ENCODE data around the gene IRX4. TPM values are rescaled to one million over a fixed set of nuclear protein-coding genes. Genes with fewer than 3 reads are reported as not detected.
A peak's percentile ranks its signal among the peaks of the same experiment; 100 is the strongest.

The IRX4 gene
- polyA plus RNA-seq, 2 donors, result 9.3 to 15.6 TPM

DNA sequence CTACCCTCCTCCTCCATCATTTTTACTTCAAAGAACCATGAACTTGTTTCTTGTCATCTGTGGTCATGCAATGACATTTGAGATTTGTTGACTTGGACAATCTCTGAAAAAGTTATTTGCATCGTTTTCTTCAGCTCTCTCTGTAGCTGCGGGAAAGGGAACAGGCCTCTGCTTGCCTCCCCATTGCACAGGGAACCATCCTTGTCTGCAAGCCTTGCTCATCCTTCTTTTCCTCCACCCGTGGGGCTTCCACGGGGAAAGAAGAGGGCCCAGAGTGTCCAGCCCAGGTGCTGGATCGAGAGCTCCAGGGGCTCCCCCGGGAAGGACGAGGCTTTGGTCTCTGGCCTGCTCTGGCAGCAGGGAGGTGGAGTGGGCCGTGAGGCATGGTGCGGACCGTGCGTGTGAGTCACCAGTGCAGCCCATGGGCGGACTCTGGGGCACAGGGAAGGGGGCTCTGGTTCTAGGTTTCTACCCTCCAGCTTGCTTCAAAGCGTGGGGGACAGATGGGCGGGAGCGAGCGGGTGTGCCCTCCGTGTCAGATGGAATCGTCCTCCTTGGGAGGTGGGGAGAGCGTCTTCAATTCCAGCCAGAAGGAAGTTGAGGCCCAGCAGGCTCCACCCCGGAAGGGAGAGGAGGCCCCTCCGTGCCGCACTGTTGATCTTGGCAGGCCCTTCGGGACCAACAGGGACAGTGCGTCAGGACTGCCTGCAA lies 6.0 kb upstream of the IRX4 start:
- Histone ChIP-seq H3K4me3 (ENCODE audit: low read depth in 1 of 2, low read length in 2 of 2) (no peak overlapping the region), H3K27me3 (ENCODE audit: control insufficient read depth in 1 of 2, insufficient read depth in 2 of 2, low read length in 2 of 2) (peaks cover 0 to 2% of the 10 kb centered on the region in 2 donors), H3K9me3 (ENCODE audit: control insufficient read depth in 2 of 2, insufficient read depth in 1 of 2, low read depth in 1 of 2, low read length in 1 of 2) (no peaks in the 10 kb centered on the region), H3K27ac (ENCODE audit: low read depth in 2 of 2, low read length in 1 of 2) (peak overlapping the region in 1 of 2 donors; percentile 77), H3K36me3 (ENCODE audit: control insufficient read depth in 2 of 2, insufficient read depth in 2 of 2, low read length in 1 of 2) (no peaks in the 10 kb centered on the region), H3K4me1 (ENCODE audit: control insufficient read depth in 2 of 2, insufficient read depth in 2 of 2, low read length in 1 of 2) (peaks cover 0 to 12% of the 10 kb centered on the region in 2 donors)
- 51 to 56% methylated on average over 24 of the region's 24 CpGs for WGBS, 2 donors

DNA sequence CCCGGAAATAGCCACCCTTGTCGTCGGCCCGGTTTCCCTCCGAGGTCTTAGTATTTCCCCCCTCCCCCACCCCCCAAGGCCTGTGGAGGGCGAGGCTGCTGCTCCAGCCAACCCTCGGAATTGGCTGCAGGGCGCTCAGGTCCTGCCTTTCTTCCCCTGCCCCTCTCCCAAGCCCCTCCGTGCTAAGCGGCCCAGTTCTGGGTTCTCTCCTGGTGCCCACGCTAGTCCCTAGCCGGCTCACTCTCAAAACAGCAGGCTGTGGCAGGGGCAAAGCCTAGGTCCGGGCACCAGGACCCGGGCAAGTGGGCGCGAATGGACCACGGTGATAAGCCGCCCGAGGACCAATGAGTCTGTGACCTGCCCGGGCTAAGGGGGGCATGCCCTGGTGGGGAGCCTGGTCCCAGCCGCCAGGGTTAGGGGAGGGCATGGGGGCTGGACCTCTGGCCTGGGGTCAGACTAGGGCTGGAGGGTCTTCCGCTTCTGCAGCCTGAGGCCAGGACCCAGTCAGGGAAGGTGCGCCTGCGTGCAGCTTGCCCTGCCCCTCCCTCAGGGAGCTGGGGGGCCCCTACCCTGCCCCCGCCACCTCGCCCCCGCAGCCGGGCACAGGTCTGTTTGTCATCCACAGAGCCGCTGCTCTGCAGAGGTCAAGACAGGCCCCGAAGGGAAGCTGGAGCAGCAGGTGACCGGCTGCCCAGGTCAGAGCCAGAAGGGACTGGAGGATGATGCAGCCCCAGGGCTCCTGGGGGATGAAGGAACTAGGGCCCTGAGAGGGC lies 5.0 kb upstream of the IRX4 start:
- WGBS, 2 donors, result 6 to 20% methylated on average over 24 to 31 of the region's 31 CpGs
- H3K36me3 ChIP-seq (ENCODE audit: control insufficient read depth in 2 of 2, insufficient read depth in 2 of 2, low read length in 1 of 2), result no peaks in the 10 kb centered on the region
- H3K27ac ChIP-seq (ENCODE audit: low read depth in 2 of 2, low read length in 1 of 2), result peak overlapping the region in 1 of 2 donors; percentile 77
- H3K4me1 ChIP-seq (ENCODE audit: control insufficient read depth in 2 of 2, insufficient read depth in 2 of 2, low read length in 1 of 2), result peaks cover 0 to 12% of the 10 kb centered on the region in 2 donors
- peaks cover 0 to 7% of the 10 kb centered on the region in 2 donors for H3K27me3 ChIP-seq (ENCODE audit: control insufficient read depth in 1 of 2, insufficient read depth in 2 of 2, low read length in 2 of 2)
- H3K4me3 ChIP-seq (ENCODE audit: low read depth in 1 of 2, low read length in 2 of 2), result peak overlapping the region; percentile 54 to 66
- H3K9me3 ChIP-seq (ENCODE audit: control insufficient read depth in 2 of 2, insufficient read depth in 1 of 2, low read depth in 1 of 2, low read length in 1 of 2), result no peaks in the 10 kb centered on the region

DNA sequence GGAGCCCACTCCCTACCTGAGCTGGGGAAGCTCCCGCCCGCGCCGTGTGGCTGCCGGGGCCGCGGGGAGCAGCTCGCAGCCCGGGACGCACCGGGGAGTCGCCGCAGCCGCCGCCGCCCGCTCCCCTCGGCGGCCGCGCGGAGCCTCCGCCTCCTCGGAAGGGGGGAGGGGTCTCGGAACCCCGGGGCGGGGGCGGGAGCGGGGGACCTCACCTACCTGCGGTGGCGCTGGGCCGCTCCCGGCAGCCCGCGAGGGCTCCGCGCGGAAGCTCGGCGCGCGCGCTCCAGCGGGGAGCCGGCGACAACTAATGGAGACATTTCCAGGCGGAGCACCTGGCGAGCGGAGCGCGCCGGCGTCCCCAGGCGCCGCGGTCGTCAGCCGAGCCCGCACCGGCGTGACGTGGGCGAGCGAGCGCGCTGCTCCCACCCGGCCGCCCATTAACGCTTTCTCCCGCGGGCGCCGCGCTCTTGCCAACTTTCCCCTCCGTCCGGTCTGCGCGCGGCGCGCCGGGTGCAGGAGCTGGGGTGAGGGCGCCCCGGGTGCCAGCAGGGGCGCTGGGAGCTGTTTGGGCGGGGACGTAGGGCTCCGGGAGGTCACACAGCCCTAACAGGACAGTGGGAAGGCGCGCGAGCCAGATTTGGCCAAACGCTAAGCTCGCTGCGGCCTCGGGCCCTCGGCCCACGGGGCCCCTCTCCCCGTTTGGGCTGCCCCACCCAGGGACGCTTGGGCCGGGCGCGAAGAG lies 4.3 kb upstream of the IRX4 start:
- H3K4me3 ChIP-seq (ENCODE audit: low read depth in 1 of 2, low read length in 2 of 2), result peak overlapping the region; percentile 54 to 66
- H3K9me3 ChIP-seq (ENCODE audit: control insufficient read depth in 2 of 2, insufficient read depth in 1 of 2, low read depth in 1 of 2, low read length in 1 of 2), result peaks cover 0 to 4% of the 10 kb centered on the region in 2 donors
- peaks cover 0 to 8% of the 10 kb centered on the region in 2 donors for H3K27me3 ChIP-seq (ENCODE audit: control insufficient read depth in 1 of 2, insufficient read depth in 2 of 2, low read length in 2 of 2)
- peaks cover 4 to 15% of the 10 kb centered on the region in 2 donors for H3K4me1 ChIP-seq (ENCODE audit: control insufficient read depth in 2 of 2, insufficient read depth in 2 of 2, low read length in 1 of 2)
- H3K36me3 ChIP-seq (ENCODE audit: control insufficient read depth in 2 of 2, insufficient read depth in 2 of 2, low read length in 1 of 2), result no peaks in the 10 kb centered on the region
- 2% methylated on average over 75 to 102 of the region's 102 CpGs for WGBS, 2 donors
- peak overlapping the region; percentile 25 to 77 for H3K27ac ChIP-seq (ENCODE audit: low read depth in 2 of 2, low read length in 1 of 2)

DNA sequence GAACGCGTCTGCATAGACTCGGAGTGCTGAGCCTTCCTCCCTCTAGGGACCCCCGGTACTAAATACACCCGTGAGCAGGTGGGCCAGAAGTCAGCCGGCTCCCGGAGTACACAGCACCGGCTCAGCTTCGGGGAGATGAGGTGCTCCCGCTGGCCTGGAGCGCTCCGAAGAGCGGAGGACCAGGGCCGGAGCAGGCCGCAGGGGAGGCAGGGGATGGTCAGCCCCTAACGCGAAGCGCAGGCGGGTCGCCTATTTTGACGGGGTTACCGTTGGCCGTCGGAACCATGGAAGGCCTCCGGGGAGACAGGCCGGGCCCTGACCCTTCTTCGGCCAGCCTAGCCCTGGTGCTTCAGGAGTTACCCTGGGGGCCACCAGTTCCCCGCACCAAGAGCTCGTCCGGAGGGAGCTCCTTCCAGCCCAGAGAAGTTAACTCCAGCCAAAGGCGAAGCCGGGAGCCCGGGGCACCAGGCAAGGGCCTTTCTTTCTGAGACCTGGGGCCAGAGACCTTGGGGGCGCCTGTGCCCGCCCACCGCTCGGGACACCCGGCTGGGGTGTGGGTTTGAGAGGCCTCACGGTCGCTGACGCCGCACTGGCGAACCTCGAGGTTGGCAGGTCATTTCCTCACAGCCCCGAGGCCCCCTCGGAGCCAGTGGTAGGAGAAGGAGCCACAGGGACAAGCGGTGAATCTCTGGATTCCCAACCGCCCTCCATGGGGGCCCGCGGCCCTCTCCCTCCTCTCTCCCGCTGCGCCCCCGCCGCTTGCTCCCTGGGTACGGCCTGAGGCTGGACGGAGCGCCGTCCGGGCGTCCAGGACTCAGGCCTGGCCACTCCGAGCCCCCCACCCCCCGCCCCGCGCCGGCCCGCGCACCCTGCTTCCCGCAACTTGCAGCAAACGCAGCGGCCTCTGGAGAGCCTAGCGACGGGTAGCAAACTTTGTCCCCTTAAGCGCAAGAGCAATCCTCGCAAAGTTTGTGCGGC lies 3.4 kb upstream of the IRX4 start:
- Histone ChIP-seq H3K27me3 (ENCODE audit: control insufficient read depth in 1 of 2, insufficient read depth in 2 of 2, low read length in 2 of 2) (peaks cover 0 to 10% of the 10 kb centered on the region in 2 donors), H3K36me3 (ENCODE audit: control insufficient read depth in 2 of 2, insufficient read depth in 2 of 2, low read length in 1 of 2) (no peaks in the 10 kb centered on the region), H3K4me1 (ENCODE audit: control insufficient read depth in 2 of 2, insufficient read depth in 2 of 2, low read length in 1 of 2) (peaks cover 8 to 16% of the 10 kb centered on the region in 2 donors), H3K27ac (ENCODE audit: low read depth in 2 of 2, low read length in 1 of 2) (peak overlapping the region; percentile 43 to 69), H3K9me3 (ENCODE audit: control insufficient read depth in 2 of 2, insufficient read depth in 1 of 2, low read depth in 1 of 2, low read length in 1 of 2) (peaks cover 0 to 4% of the 10 kb centered on the region in 2 donors), H3K4me3 (ENCODE audit: low read depth in 1 of 2, low read length in 2 of 2) (peak overlapping the region; percentile 54 to 66)
- 5% methylated on average over 56 to 75 of the region's 75 CpGs for WGBS, 2 donors

DNA sequence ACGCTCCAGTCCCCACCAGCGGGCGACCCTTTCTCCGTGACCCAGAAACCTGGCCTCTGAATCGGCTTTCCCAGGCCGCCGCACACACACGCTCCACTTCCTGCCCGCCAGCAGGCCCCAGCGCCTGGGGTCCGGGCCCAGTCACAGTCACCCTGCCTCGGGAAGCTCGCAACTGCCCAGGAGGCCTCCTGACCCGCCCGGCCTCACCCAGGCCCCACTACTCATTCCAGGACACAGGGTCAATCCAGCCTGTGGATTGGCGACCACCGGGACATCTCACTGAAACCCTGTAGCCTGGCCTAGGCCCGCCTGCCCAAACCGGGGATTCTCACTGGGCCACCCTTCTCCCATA lies 2.7 kb upstream of the IRX4 start:
- Histone ChIP-seq H3K4me3 (ENCODE audit: low read depth in 1 of 2, low read length in 2 of 2) (peak overlapping the region; percentile 54 to 66), H3K4me1 (ENCODE audit: control insufficient read depth in 2 of 2, insufficient read depth in 2 of 2, low read length in 1 of 2) (peaks cover 8 to 16% of the 10 kb centered on the region in 2 donors), H3K27me3 (ENCODE audit: control insufficient read depth in 1 of 2, insufficient read depth in 2 of 2, low read length in 2 of 2) (peaks cover 0 to 10% of the 10 kb centered on the region in 2 donors), H3K27ac (ENCODE audit: low read depth in 2 of 2, low read length in 1 of 2) (peak overlapping the region; percentile 43 to 69), H3K36me3 (ENCODE audit: control insufficient read depth in 2 of 2, insufficient read depth in 2 of 2, low read length in 1 of 2) (peaks cover 0 to 2% of the 10 kb centered on the region in 2 donors), H3K9me3 (ENCODE audit: control insufficient read depth in 2 of 2, insufficient read depth in 1 of 2, low read depth in 1 of 2, low read length in 1 of 2) (peaks cover 0 to 4% of the 10 kb centered on the region in 2 donors)
- 7 to 9% methylated on average over 19 of the region's 19 CpGs for WGBS, 2 donors

DNA sequence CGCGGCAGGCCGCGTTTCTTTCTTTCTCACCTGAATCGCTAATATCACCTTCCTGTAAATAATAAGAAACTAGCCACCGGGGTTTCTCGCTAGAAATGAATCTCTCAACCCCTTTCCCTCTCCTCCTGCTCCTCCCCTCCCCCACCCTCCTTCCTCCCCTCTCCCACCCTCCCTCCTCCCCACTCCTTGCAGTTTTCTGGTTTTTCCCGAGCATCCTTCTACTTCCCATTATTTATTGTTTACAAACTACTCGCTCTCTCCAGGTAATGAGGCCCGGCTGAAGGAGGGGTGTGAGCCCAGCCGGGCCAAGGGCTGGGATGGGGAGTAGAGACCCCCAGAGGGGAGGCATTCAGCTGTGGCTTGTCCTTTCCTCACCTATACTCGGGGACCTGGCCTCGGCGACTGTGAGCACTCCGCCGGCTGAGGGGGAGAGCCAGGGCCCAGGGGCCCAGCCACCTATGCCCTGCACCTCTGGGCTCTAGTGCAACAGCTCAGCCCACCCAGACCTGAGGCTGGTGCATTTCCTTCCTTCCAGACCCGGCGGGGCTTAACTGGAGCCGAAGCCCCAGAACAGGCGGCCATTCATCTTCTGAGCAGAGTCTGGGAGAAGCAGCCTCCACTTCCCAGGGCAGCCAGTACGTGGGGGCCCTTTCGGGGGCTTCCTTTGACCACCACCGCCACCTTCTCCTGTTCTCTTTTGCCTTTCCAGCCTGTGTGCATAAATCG lies 2.1 kb upstream of the IRX4 start:
- H3K4me1 ChIP-seq (ENCODE audit: control insufficient read depth in 2 of 2, insufficient read depth in 2 of 2, low read length in 1 of 2), result peaks cover 8 to 14% of the 10 kb centered on the region in 2 donors
- peaks cover 0 to 4% of the 10 kb centered on the region in 2 donors for H3K9me3 ChIP-seq (ENCODE audit: control insufficient read depth in 2 of 2, insufficient read depth in 1 of 2, low read depth in 1 of 2, low read length in 1 of 2)
- H3K27ac ChIP-seq (ENCODE audit: low read depth in 2 of 2, low read length in 1 of 2), result peak overlapping the region; percentile 23 to 69
- peak overlapping the region; percentile 54 to 66 for H3K4me3 ChIP-seq (ENCODE audit: low read depth in 1 of 2, low read length in 2 of 2)
- WGBS, 2 donors, result 6 to 11% methylated on average over 24 of the region's 24 CpGs
- H3K36me3 ChIP-seq (ENCODE audit: control insufficient read depth in 2 of 2, insufficient read depth in 2 of 2, low read length in 1 of 2), result peaks cover 0 to 2% of the 10 kb centered on the region in 2 donors
- peaks cover 0 to 10% of the 10 kb centered on the region in 2 donors for H3K27me3 ChIP-seq (ENCODE audit: control insufficient read depth in 1 of 2, insufficient read depth in 2 of 2, low read length in 2 of 2)

DNA sequence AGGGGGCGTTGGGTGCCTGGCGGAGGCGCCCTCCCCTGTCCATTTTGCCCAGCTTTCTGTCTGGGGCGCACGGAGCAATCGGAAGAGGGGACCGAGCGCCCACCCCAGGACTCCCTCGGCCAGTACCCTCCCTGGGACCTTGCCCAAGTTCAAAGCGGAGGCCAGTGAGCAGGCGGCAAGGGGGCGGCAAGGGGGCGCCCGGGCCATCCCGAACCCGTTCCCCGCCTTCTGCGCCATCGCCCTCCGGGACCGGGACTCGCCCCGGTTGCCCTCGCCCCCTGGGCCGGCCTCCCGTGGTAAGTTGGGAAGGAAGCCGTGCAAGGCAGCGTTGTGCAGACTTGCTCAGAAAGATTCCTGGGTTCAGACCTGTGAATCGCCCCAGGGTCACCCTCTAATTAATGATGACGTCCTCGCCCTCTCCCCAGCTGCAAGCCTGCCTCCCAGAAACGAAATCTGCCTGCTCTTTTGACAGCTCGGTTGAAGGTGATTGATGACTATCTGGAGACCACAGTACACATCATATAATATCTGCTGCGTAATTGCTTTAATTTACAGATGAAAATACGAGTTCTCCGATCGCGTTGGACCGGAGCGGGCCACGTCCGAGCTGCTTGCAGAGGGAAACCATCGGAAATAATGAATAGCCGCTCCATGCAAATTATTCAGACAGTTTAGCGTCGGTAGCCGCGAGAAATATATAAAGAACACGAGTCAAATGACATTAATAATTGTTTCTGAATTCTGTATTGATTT lies 1.4 kb upstream of the IRX4 start:
- H3K9me3 ChIP-seq (ENCODE audit: control insufficient read depth in 2 of 2, insufficient read depth in 1 of 2, low read depth in 1 of 2, low read length in 1 of 2), result peaks cover 0 to 4% of the 10 kb centered on the region in 2 donors
- WGBS, 2 donors, result 4 to 5% methylated on average over 48 to 49 of the region's 49 CpGs
- peak overlapping the region; percentile 61 to 82 for H3K27ac ChIP-seq (ENCODE audit: low read depth in 2 of 2, low read length in 1 of 2)
- H3K4me1 ChIP-seq (ENCODE audit: control insufficient read depth in 2 of 2, insufficient read depth in 2 of 2, low read length in 1 of 2), result peaks cover 8 to 9% of the 10 kb centered on the region in 2 donors
- H3K4me3 ChIP-seq (ENCODE audit: low read depth in 1 of 2, low read length in 2 of 2), result peak overlapping the region; percentile 54 to 66
- H3K36me3 ChIP-seq (ENCODE audit: control insufficient read depth in 2 of 2, insufficient read depth in 2 of 2, low read length in 1 of 2), result peaks cover 0 to 4% of the 10 kb centered on the region in 2 donors
- H3K27me3 ChIP-seq (ENCODE audit: control insufficient read depth in 1 of 2, insufficient read depth in 2 of 2, low read length in 2 of 2), result peaks cover 0 to 10% of the 10 kb centered on the region in 2 donors
